SK-N-MC (cell line): ENCODE data around the gene FHIT.

Experiments
- EZH2 ChIP-seq: fragments of 200-600 bp; sonication (generic); IDR thresholded peaks from one replicate; pipeline ENCODE4 v1.6.1; 2017; ENCODE audit warnings: antibody characterized with exemption
- POLR2AphosphoS5 ChIP-seq: IDR thresholded peaks from 2 replicates; pipeline ENCODE4 v1.6.1; 2012; ENCODE audit warnings: mild to moderate bottlenecking, low read depth, low read length, borderline replicate concordance

- TF ChIP-seq POLR2AphosphoS5 (no peak), EZH2 (no peak)
These were observed 2.5 kb upstream of the FHIT start for GRCh38 chr3:61253756-61254155.
